Ectodermal cell (in vitro differentiated cells): ENCODE measurements around the gene HNRNPA2B1.
"Not testable (repeated sequence)": the region's sequence is repeated elsewhere in the genome, so short reads cannot be mapped to it uniquely, and the experiment has no call there.

Source experiments
- H3K27ac ChIP-seq: 2 replicates; pipeline ENCODE4 v1.7.0; 2013; ENCODE audit warnings: mild to moderate bottlenecking, low read depth, low read length; ENCODE audit not compliant: insufficient read depth, poor library complexity, severe bottlenecking
- H3K27me3 ChIP-seq: 2 replicates; pipeline ENCODE4 v1.7.0; 2013; ENCODE audit warnings: mild to moderate bottlenecking, low read length; ENCODE audit not compliant: insufficient read depth, control insufficient read depth, poor library complexity, severe bottlenecking
- H3K36me3 ChIP-seq: one replicate; pipeline ENCODE4 v1.7.0; 2013; ENCODE audit warnings: low read length; ENCODE audit not compliant: control insufficient read depth, insufficient read depth
- H3K4me1 ChIP-seq: one replicate; pipeline ENCODE4 v1.7.0; 2013; ENCODE audit warnings: low read length; ENCODE audit not compliant: control insufficient read depth, insufficient read depth
- H3K4me3 ChIP-seq: 2 replicates; pipeline ENCODE4 v1.7.0; 2013; ENCODE audit warnings: low read depth, low read length, control low read depth; ENCODE audit not compliant: insufficient read depth
- H3K9me3 ChIP-seq: 2 replicates; pipeline ENCODE4 v1.7.0; 2013; ENCODE audit warnings: mild to moderate bottlenecking, low read length, moderate library complexity; ENCODE audit not compliant: control insufficient read depth
- WGBS, 2 experiments: methylation state at CpG; one replicate each; pipeline ENCODE4 v1.1.7; 2013; ENCODE audit warnings: missing lambda C conversion rate in 2 of 2; 5-methylcytosine and 5-hydroxymethylcytosine counted together

Gene HNRNPA2B1

DNA sequence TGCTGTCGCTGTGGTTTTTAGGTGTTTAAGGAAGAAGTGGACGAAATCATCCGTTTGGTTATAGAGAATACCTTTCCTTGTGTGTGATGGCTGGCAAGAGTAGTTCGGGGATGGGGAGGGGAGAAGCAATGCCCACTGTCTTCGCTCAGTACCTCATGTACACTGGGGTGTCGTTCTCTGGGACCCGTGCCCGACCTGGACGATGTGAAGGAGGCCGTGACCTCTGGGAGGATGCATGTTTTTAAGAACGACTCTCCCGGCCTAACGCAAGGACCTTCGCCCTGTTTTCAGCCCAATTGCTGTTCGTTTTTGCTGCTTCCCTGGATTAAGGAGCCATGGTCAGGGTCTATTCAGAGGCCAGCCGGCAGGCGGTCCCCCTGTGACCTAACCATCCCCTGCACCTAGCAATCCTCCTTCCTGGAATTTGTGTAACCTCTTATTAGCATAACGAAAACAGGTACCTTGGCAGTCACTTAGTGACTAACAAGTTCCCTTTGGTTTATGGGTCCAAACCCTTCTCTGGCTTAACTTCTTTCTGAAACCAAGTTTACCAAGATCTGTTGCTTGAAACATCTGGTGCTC is 47.2 kb downstream of the HNRNPA2B1 start:
- H3K27me3 ChIP-seq: peaks cover 68% of the 10 kb centered on the region
- no peaks in the 10 kb centered on the region for H3K4me1 ChIP-seq
- H3K36me3 ChIP-seq: no peaks in the 10 kb centered on the region
- H3K27ac ChIP-seq: no peak overlapping the region
- peak overlapping the region; percentile 46 for H3K4me3 ChIP-seq
- H3K9me3 ChIP-seq: no peaks in the 10 kb centered on the region
- 1 to 2% methylated on average over 18 of the region's 18 CpGs for WGBS, 2 experiments

DNA sequence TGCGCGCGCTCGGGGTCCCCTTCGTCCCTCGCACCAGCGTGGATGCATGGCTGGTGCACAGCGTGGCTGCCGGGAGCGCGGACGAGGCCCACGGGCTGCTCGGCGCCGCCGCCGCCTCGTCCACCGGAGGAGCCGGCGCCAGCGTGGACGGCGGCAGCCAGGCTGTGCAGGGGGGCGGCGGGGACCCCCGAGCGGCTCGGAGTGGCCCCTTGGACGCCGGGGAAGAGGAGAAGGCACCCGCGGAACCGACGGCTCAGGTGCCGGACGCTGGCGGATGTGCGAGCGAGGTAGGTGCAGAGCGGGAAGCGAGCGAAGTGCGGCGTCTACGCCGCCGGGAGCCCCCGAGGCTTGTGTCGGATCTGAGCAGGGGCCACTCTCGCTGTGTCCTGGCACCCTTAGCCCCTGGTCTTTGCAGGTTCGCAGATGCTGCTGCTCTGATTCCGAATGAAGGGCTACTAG is 47.7 kb downstream of the HNRNPA2B1 start:
- not testable (repeated sequence) for H3K27ac ChIP-seq, H3K36me3 ChIP-seq, H3K4me1 ChIP-seq, H3K9me3 ChIP-seq
- WGBS, 2 experiments: 1% methylated on average over 54 of the region's 54 CpGs
- H3K27me3 ChIP-seq: peaks cover 68% of the 10 kb centered on the region
- H3K4me3 ChIP-seq: peak overlapping the region; percentile 46

DNA sequence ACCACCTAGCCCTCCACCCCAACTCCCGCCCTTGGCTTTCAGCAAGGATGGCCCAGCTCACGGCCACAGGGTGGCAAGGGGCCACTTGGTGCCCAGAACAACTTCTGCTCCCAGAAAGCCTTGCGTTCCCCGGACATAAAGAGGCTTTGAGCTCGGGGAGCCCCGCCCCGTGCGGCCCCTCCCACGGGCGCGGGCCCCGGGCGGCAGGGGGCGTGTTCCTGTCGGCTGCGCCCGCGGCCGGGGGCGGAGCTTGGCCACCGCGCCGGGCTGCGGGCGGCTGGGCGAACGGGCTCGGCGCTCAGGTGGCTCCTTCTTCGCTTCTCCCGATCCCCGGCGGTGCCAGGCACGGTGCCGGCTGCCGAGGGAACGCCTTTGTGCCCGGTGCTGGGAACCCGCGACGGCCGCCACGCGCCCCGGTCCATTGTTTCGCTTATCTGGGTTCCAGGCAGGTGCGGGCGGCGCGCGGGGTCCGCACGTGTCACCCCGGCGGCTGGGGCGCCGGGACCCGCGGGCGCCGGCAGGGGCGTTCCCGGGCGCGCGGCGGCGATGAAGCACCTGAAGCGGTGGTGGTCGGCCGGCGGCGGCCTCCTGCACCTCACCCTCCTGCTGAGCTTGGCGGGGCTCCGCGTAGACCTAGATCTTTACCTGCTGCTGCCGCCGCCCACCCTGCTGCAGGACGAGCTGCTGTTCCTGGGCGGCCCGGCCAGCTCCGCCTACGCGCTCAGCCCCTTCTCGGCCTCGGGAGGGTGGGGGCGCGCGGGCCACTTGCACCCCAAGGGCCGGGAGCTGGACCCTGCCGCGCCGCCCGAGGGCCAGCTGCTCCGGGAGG is 48.4 kb downstream of the HNRNPA2B1 start, which contains the start of gene NFE2L3:
Gene NFE2L3 (plus strand): TSS at position 246 of the 829 bp plus-strand sequence. CDS start 301 bp downstream, at position 547.
- 1% methylated on average over 95 of the region's 95 CpGs for whole genome bisulfite sequencing, 2 experiments
- no peaks in the 10 kb centered on the region for H3K36me3 ChIP-seq
- H3K4me1 ChIP-seq: no peaks in the 10 kb centered on the region
- H3K9me3 ChIP-seq: no peaks in the 10 kb centered on the region
- no peak within 1 kb of the TSS for H3K27ac ChIP-seq
- peaks cover 68% of the 10 kb centered on the region for H3K27me3 ChIP-seq
- peak within 1 kb of the TSS; percentile 46 for H3K4me3 ChIP-seq

DNA sequence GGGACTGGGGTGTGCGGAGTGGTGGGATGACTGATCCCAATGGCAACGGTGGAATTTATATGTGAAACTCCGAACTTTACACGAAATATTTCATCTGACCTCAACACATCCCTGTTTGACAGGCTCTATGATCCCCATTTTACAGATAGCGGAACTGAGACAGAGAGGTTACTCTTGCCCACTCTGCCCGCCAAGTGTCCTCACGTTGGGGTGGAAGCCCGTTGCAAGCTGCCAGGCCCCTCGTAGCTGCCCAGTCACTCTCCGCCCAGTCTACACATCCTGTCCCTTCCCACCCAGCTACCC is 48.9 kb downstream of the HNRNPA2B1 start:
- no peaks in the 10 kb centered on the region for H3K36me3 ChIP-seq
- no peaks in the 10 kb centered on the region for H3K9me3 ChIP-seq
- no peaks in the 10 kb centered on the region for H3K4me1 ChIP-seq
- no peak overlapping the region for H3K27ac ChIP-seq
- H3K27me3 ChIP-seq: peaks cover 68% of the 10 kb centered on the region
- H3K4me3 ChIP-seq: peak overlapping the region; percentile 46
- WGBS, 2 experiments: 85 to 86% methylated on average over 10 of the region's 10 CpGs

DNA sequence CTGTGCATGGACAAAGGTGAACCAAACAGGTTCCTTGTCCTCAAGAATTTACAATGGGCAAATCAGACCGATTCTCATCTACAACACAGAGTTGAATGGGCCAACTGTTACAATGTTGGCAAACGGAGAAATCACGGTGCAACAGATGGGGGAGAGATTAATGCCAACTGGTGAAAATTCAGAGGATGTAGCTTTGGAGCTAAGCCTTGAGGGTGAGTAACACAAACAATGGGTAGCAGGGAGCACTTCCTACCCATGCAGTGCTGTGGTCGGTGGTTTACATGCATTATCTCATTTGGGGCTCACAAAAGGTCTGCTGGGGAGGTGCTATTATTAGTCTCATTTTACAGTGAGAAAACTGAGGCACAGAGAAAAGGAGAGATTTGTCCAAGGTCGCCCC is 49.5 kb downstream of the HNRNPA2B1 start:
- Histone ChIP-seq H3K4me1 (no peaks in the 10 kb centered on the region), H3K27ac (no peak overlapping the region), H3K4me3 (no peak overlapping the region), H3K36me3 (no peaks in the 10 kb centered on the region), H3K27me3 (peaks cover 63% of the 10 kb centered on the region), H3K9me3 (no peaks in the 10 kb centered on the region)
- 91 to 92% methylated on average over 5 of the region's 5 CpGs for WGBS, 2 experiments

DNA sequence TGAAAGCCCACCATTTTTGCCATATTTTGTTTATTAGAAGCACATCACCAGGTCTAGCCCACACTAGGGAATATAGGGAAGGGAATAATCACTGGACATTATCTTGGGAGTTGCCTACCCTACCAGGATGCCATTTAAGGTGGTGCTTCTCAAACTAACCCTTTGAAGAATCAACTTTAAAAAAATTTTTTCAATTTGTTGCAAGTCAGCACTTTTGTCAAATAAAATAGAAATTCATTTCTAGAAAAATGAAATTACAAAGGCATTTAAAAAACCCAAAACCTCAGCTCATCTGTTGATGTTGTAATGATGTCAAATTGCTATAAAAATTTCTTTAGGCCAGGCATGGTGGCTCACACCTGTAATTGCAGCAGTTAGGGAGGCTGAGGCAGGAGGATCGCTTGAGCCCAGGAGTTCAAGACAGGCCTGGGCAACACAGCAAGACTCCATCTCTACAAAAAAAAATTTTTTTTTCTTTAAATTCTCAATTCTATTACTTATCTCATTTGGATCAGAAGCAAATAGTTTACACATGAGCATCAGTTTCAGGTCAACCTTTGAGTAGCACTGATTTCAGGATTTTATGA is 51.1 kb downstream of the HNRNPA2B1 start:
- Histone ChIP-seq H3K27ac (no peak overlapping the region), H3K36me3 (no peaks in the 10 kb centered on the region), H3K4me1 (no peaks in the 10 kb centered on the region), H3K9me3 (no peaks in the 10 kb centered on the region), H3K27me3 (peaks cover 47% of the 10 kb centered on the region), H3K4me3 (no peak overlapping the region)
- 95 to 100% methylated on average over 1 of the region's 1 CpG for WGBS, 2 experiments

DNA sequence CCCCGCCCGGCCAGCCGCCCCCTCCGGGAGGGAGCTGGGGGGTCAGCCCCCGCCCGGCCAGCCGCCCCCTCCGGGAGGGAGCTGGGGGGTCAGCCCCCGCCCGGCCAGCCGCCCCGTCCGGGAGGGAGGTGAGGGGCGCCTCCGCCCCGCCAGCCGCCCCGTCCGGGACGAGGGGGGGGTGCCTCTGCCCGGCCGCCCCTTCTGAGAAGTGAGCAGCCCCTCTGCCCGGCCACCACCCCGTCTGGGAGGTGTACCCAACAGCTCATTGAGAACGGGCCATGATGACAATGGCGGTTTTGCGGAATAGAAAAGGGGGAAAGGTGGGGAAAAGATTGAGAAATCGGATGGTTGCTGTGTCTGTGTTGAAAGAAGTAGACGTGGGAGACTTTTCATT is 52.2 kb downstream of the HNRNPA2B1 start:
- 92 to 93% methylated on average over 28 to 29 of the region's 29 CpGs for WGBS, 2 experiments
- H3K4me1 ChIP-seq, H3K36me3 ChIP-seq, H3K27ac ChIP-seq, H3K9me3 ChIP-seq, H3K4me3 ChIP-seq: not testable (repeated sequence)
- peaks cover 35% of the 10 kb centered on the region for H3K27me3 ChIP-seq

DNA sequence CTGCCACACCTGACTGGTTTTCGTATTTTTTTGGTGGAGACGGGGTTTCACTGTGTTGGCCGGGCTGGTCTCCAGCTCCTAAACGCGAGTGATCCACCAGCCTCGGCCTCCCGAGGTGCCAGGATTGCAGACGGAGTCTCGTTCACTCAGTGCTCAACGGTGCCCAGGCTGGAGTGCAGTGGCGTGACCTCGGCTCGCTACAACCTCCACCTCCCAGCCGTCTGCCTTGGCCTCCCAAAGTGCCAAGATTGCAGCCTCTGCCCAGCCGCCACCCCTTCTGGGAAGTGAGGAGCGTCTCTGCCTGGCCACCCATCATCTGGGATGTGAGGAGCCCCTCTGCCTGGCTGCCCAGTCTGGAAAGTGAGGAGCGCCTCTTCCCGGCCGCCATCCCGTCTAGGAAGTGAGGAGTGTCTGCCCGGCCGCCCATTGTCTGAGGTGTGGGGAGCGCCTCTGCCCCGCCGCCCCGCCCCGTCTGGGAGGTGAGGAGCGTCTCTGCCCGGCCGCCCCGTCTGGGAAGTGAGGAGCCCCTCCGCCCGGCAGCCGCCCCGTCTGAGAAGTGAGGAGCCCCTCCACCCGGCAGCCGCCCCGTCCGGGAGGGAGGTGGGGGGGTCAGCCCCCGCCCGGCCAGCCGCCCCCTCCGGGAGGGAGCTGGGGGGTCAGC is 52.8 kb downstream of the HNRNPA2B1 start:
- 96% methylated on average over 41 to 43 of the region's 43 CpGs for WGBS, 2 experiments
- H3K9me3 ChIP-seq, H3K4me3 ChIP-seq, H3K4me1 ChIP-seq, H3K27ac ChIP-seq, H3K36me3 ChIP-seq: not testable (repeated sequence)
- H3K27me3 ChIP-seq: peaks cover 30% of the 10 kb centered on the region

DNA sequence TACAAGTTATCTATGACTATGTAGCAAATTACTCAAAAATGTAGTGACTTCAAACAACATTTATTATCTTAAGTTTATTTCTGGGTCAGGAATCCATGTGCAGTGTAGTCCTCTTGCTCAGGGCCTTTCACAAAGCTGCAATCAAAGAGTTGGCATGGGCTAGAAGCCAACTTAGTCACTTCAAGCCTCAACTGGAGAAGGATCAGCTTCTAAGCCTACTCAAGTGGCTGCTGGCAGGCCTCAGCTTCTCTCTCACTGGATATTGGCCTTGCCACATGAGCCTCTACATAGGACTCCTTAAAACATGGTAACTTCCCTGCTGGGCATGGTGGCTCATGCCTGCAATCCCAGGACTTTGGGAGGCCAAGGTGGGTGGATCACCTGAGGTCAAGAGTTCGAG is 53.5 kb downstream of the HNRNPA2B1 start:
- no peak overlapping the region for H3K27ac ChIP-seq
- 91% methylated on average over 1 of the region's 1 CpG for WGBS, 2 experiments

DNA sequence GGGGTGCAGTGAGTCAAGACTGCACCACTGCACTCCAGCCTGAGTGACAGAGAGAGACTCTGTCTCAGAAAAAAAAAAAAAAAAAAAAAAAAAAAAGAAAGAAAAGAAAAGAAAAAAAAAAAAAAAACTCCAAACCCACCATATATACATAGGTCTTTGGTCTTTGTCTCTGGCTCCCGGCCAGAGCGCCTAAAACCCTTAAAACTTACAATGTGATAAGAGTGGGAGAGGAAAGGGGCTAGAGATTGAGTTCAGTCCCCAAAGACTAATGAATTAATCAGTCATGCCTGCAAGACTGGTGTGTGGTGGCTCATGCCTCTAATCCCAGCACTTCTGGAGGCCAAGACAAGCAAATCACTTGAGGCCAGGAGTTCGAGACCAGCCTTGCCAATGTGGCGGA is 55.3 kb downstream of the HNRNPA2B1 start:
- H3K27me3 ChIP-seq: peaks cover 5% of the 10 kb centered on the region
- H3K4me1 ChIP-seq: no peaks in the 10 kb centered on the region
- H3K36me3 ChIP-seq: no peaks in the 10 kb centered on the region
- no peaks in the 10 kb centered on the region for H3K9me3 ChIP-seq
- 86 to 87% methylated on average over 1 to 4 of the region's 4 CpGs for WGBS, 2 experiments
- H3K4me3 ChIP-seq: no peak overlapping the region
- H3K27ac ChIP-seq: no peak overlapping the region

More for the DNA sequence above, 53.5 kb downstream of the HNRNPA2B1 start:
- Histone ChIP-seq H3K27me3 (peaks cover 23% of the 10 kb centered on the region), H3K4me3 (no peak overlapping the region), H3K4me1 (no peaks in the 10 kb centered on the region), H3K9me3 (no peaks in the 10 kb centered on the region), H3K36me3 (no peaks in the 10 kb centered on the region)
